H9 (cell line): ENCODE data around the gene ZIC5. TPM values are rescaled to one million over a fixed set of nuclear protein-coding genes. Genes with fewer than 3 reads are reported as not detected.

ENCODE experiments used
- DNase-seq: peaks from one replicate; pipeline ENCODE4 v3.0.0-alpha.2; 2017
- H2AFZ ChIP-seq: one replicate; pipeline ENCODE4 v1.6.1; 2013; ENCODE audit warnings: mild to moderate bottlenecking, low read length, control low read depth, moderate library complexity
- H2AK5ac ChIP-seq: 2 replicates; pipeline ENCODE4 v1.6.1; 2013; ENCODE audit warnings: low read length, control low read depth, mixed read lengths; ENCODE audit not compliant: insufficient read length
- H2BK120ac ChIP-seq: one replicate; pipeline ENCODE4 v1.6.1; 2013; ENCODE audit warnings: low read depth, mild to moderate bottlenecking, low read length, control low read depth, inconsistent platforms; ENCODE audit not compliant: poor library complexity, severe bottlenecking
- H2BK12ac ChIP-seq: 2 replicates; pipeline ENCODE4 v1.6.1; 2013; ENCODE audit warnings: low read length, control low read depth, mixed read lengths, low read depth; ENCODE audit not compliant: insufficient read length
- H2BK15ac ChIP-seq: 2 replicates; pipeline ENCODE4 v1.6.1; 2013; ENCODE audit warnings: low read depth, low read length, control low read depth
- H2BK20ac ChIP-seq: one replicate; pipeline ENCODE4 v1.6.1; 2013; ENCODE audit warnings: low read depth, mild to moderate bottlenecking, low read length, control low read depth, inconsistent platforms; ENCODE audit not compliant: poor library complexity, severe bottlenecking
- H2BK5ac ChIP-seq: 2 replicates; pipeline ENCODE4 v1.6.1; 2013; ENCODE audit warnings: low read length, control low read depth, mixed read lengths; ENCODE audit not compliant: insufficient read length
- H3K14ac ChIP-seq: 2 replicates; pipeline ENCODE4 v1.6.1; 2013; ENCODE audit warnings: low read length, control low read depth; ENCODE audit not compliant: insufficient read depth
- H3K18ac ChIP-seq: 2 replicates; pipeline ENCODE4 v1.6.1; 2013; ENCODE audit warnings: low read depth, mild to moderate bottlenecking, mixed read lengths, low read length, control low read depth; ENCODE audit not compliant: insufficient read length
- H3K23ac ChIP-seq: 2 replicates; pipeline ENCODE4 v1.6.1; 2013; ENCODE audit warnings: low read length, control low read depth, mixed read lengths, low read depth; ENCODE audit not compliant: insufficient read length
- H3K23me2 ChIP-seq: 2 replicates; pipeline ENCODE4 v1.6.1; 2013; ENCODE audit warnings: low read depth, mild to moderate bottlenecking, mixed read lengths, low read length, control low read depth; ENCODE audit not compliant: insufficient read length, poor library complexity, severe bottlenecking
- H3K27ac ChIP-seq: 2 replicates; pipeline ENCODE4 v1.5.1; 2013; ENCODE audit warnings: low read length, control low read depth, mixed read lengths, low read depth; ENCODE audit not compliant: insufficient read length
- H3K27me3 ChIP-seq: 2 replicates; pipeline ENCODE4 v1.6.1; 2013; ENCODE audit warnings: low read length, control low read depth, inconsistent platforms; ENCODE audit not compliant: insufficient read depth
- H3K4ac ChIP-seq: 2 replicates; pipeline ENCODE4 v1.6.1; 2013; ENCODE audit warnings: low read depth, mild to moderate bottlenecking, control low read depth, inconsistent platforms, low read length, moderate library complexity
- H3K4me1 ChIP-seq: 2 replicates; pipeline ENCODE4 v1.6.1; 2013; ENCODE audit warnings: low read length, control low read depth, inconsistent platforms; ENCODE audit not compliant: insufficient read depth
- H3K4me2 ChIP-seq: 2 replicates; pipeline ENCODE4 v1.6.1; 2013; ENCODE audit warnings: low read length, control low read depth, mixed read lengths; ENCODE audit not compliant: insufficient read length, insufficient read depth
- H3K56ac ChIP-seq: 2 replicates; pipeline ENCODE4 v1.6.1; 2013; ENCODE audit warnings: low read depth, mild to moderate bottlenecking, mixed read lengths, low read length, control low read depth; ENCODE audit not compliant: insufficient read length
- H3K79me1 ChIP-seq: 2 replicates; pipeline ENCODE4 v1.6.1; 2013; ENCODE audit warnings: low read depth, mild to moderate bottlenecking, moderate library complexity, low read length, control low read depth, inconsistent platforms; ENCODE audit not compliant: insufficient read depth, poor library complexity, severe bottlenecking
- H3K79me2 ChIP-seq: 2 replicates; pipeline ENCODE4 v1.6.1; 2013; ENCODE audit warnings: low read length, control low read depth, inconsistent platforms; ENCODE audit not compliant: insufficient read depth
- H3K9ac ChIP-seq: 2 replicates; pipeline ENCODE4 v1.6.1; 2013; ENCODE audit warnings: low read length, control low read depth, mixed read lengths; ENCODE audit not compliant: insufficient read length; ENCODE audit errors: extremely low read depth
- H3K9me3 ChIP-seq: one replicate; pipeline ENCODE4 v1.6.1; 2013; ENCODE audit warnings: low read depth, low read length, inconsistent platforms; ENCODE audit not compliant: control insufficient read depth
- H3T11ph ChIP-seq: one replicate; pipeline ENCODE4 v1.6.1; 2013; ENCODE audit warnings: mild to moderate bottlenecking, low read length, control low read depth, inconsistent platforms
- H4K20me1 ChIP-seq: one replicate; pipeline ENCODE4 v1.6.1; 2013; ENCODE audit not compliant: control insufficient read depth, insufficient read length, insufficient read depth
- H4K5ac ChIP-seq: 2 replicates; pipeline ENCODE4 v1.6.1; 2013; ENCODE audit warnings: low read depth, mild to moderate bottlenecking, mixed read lengths, low read length, control low read depth; ENCODE audit not compliant: insufficient read length
- H4K8ac ChIP-seq: replicated peaks from 2 replicates; pipeline ENCODE4 v1.6.1; 2013; ENCODE audit warnings: low read length, control low read depth, mixed read lengths, low read depth; ENCODE audit not compliant: insufficient read length
- H4K91ac ChIP-seq: 2 replicates; pipeline ENCODE4 v1.6.1; 2013; ENCODE audit warnings: low read depth, mild to moderate bottlenecking, moderate library complexity, mixed read lengths, low read length, control low read depth; ENCODE audit not compliant: insufficient read length
- H3K27ac Mint-ChIP-seq, 3 experiments: 2 replicates in 2 of 3; 3 replicates in 1 of 3; pipeline ENCODE4 v1.8.0; 2020 to 2021; ENCODE audit warnings: mixed read lengths in 3 of 3, mild to moderate bottlenecking in 1 of 3, moderate library complexity in 1 of 3
- H3K27me3 Mint-ChIP-seq: 2 replicates; pipeline ENCODE4 v1.8.0; 2021; ENCODE audit warnings: low read depth, mild to moderate bottlenecking, moderate library complexity, mixed read lengths
- H3K36me3 Mint-ChIP-seq, 3 experiments: 2 replicates in 2 of 3; 3 replicates in 1 of 3; pipeline ENCODE4 v1.8.0; 2020 to 2021; ENCODE audit warnings: low read depth in 3 of 3, mixed read lengths in 3 of 3; ENCODE audit not compliant: insufficient read depth in 1 of 3
- H3K4me1 Mint-ChIP-seq, 2 experiments: 2 replicates each; pipeline ENCODE4 v1.8.0; 2020; ENCODE audit warnings: mixed read lengths in 2 of 2
- H3K4me3 Mint-ChIP-seq, 2 experiments: 2 replicates in 1 of 2; 3 replicates in 1 of 2; pipeline ENCODE4 v1.8.0; 2020 to 2021; ENCODE audit warnings: mild to moderate bottlenecking in 2 of 2, mixed read lengths in 2 of 2, moderate library complexity in 1 of 2
- H3K9me3 Mint-ChIP-seq, 2 experiments: 2 replicates in 1 of 2; 3 replicates in 1 of 2; pipeline ENCODE4 v1.8.0; 2020; ENCODE audit warnings: mild to moderate bottlenecking in 2 of 2, mixed read lengths in 2 of 2, moderate library complexity in 1 of 2
- WGBS: extraction: QIAGEN DNeasy Blood & Tissue Kit; methylation state at CpG from one replicate; pipeline ENCODE4 v1.1.7; 2013; ENCODE audit warnings: missing lambda C conversion rate, low lambda C conversion rate, mixed read lengths; ENCODE audit not compliant: insufficient read length; ENCODE audit errors: extremely low coverage; 5-methylcytosine and 5-hydroxymethylcytosine counted together
- total RNA-seq: library from RNA; stranded (reverse); gene quantifications from 2 replicates; pipeline ENCODE4 v1.2.1, GENCODE V29; 2021
- TF ChIP-seq, protein P1 (sequence below): fragments of 200-600 bp; sonication (generic); conservative IDR thresholded peaks from 3 replicates; pipeline ENCODE4 v1.8.0; 2021; ENCODE audit warnings: antibody characterized with exemption, mild to moderate bottlenecking

Gene ZIC5
- total RNA-seq, 1 experiment from 2014 or later: 51.9 TPM

DNA sequence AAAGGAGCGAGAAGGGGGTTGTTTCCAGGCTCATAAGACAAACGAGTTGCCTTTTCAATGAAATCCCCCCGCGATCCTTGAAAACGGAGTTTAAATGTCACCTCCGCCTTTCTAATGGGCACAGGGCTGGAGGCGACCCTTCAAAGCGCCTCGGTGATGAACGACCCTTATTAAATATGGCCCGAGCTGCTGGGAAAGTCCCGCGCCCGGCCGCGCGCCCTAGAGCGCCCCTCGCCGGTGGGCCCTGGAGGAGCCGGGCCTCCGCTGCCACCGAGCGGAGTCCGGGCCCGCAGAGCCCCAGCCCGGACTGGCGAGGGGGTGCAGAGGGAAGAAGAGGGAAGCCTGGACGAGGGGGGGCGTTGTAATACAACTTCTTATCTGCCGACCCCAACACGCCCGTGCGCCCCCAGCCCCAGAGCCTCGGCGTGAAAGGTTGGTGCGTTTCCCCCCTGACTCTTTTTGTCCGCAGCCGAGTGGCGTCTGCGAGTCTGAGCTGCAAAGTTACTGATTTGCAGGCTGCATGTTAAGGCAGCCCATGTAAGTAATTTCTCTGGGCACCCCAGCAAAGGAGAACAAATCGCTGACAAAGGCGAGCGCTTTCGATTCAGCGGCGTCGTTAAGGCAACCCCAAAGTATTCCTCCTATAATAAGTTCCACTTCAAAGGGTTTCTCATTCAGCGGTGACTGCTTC is 11.9 kb downstream of the ZIC5 start:
- no peak overlapping the region for H4K91ac ChIP-seq
- no peak overlapping the region for H3K18ac ChIP-seq
- H4K20me1 ChIP-seq: no peaks in the 10 kb centered on the region
- no peak for DNase-seq
- H3K4ac ChIP-seq: no peak overlapping the region
- WGBS: no CpG with 5 or more reads among the region's 49 CpGs
- H3K79me1 ChIP-seq: no peaks in the 10 kb centered on the region
- H3K27me3 ChIP-seq: peaks cover 34% of the 10 kb centered on the region; the same call in 1 of the 2 replicates
- no peak overlapping the region for H4K8ac ChIP-seq
- H2AK5ac ChIP-seq: no peak overlapping the region
- no peak overlapping the region for H3T11ph ChIP-seq
- H2BK12ac ChIP-seq: no peak overlapping the region
- Mint-ChIP-seq H3K4me1 (peaks cover 68 to 73% of the 10 kb centered on the region in 2 experiments), H3K4me3 (peak overlapping the region; percentile 73 to 89), H3K36me3 (peaks cover 10 to 13% (median 12%) of the 10 kb centered on the region in 3 experiments), H3K9me3 (no peaks in the 10 kb centered on the region), H3K27ac (no peak overlapping the region), H3K27me3 (peaks cover 74% of the 10 kb centered on the region)
- H2BK15ac ChIP-seq: no peak overlapping the region
- H2AFZ ChIP-seq: no peak overlapping the region
- TF ChIP-seq, protein P1, sequence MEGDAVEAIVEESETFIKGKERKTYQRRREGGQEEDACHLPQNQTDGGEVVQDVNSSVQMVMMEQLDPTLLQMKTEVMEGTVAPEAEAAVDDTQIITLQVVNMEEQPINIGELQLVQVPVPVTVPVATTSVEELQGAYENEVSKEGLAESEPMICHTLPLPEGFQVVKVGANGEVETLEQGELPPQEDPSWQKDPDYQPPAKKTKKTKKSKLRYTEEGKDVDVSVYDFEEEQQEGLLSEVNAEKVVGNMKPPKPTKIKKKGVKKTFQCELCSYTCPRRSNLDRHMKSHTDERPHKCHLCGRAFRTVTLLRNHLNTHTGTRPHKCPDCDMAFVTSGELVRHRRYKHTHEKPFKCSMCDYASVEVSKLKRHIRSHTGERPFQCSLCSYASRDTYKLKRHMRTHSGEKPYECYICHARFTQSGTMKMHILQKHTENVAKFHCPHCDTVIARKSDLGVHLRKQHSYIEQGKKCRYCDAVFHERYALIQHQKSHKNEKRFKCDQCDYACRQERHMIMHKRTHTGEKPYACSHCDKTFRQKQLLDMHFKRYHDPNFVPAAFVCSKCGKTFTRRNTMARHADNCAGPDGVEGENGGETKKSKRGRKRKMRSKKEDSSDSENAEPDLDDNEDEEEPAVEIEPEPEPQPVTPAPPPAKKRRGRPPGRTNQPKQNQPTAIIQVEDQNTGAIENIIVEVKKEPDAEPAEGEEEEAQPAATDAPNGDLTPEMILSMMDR: peak; percentile 76
- H4K5ac ChIP-seq: no peak overlapping the region
- H3K9me3 ChIP-seq: no peaks in the 10 kb centered on the region
- no peak overlapping the region for H2BK5ac ChIP-seq
- H3K4me1 ChIP-seq: peaks cover 4% of the 10 kb centered on the region; the same call in 1 of the 2 replicates
- no peak overlapping the region for H3K56ac ChIP-seq
- H2BK120ac ChIP-seq: no peak overlapping the region
- H3K9ac ChIP-seq: peak overlapping the region; percentile 28
- H3K23me2 ChIP-seq: peaks cover 42% of the 10 kb centered on the region
- no peak overlapping the region for H3K14ac ChIP-seq
- H3K27ac ChIP-seq: no peak overlapping the region
- no peak overlapping the region for H3K23ac ChIP-seq
- H2BK20ac ChIP-seq: no peak overlapping the region
- no peaks in the 10 kb centered on the region for H3K79me2 ChIP-seq
- peak overlapping the region; percentile 87 for H3K4me2 ChIP-seq
